HG02759 (cell line): ENCODE measurements around the gene CARS2.
"Not testable (repeated sequence)": the region's sequence is repeated elsewhere in the genome, so short reads cannot be mapped to it uniquely, and the experiment has no call there.

Experiments
- ATAC-seq: cut with Tn5 transposase; IDR thresholded peaks from one replicate; pipeline ENCODE4 v1.9.1; 2021; ENCODE audit warnings: mild to moderate bottlenecking, moderate library complexity; ENCODE audit not compliant: unreplicated experiment

The CARS2 gene

DNA sequence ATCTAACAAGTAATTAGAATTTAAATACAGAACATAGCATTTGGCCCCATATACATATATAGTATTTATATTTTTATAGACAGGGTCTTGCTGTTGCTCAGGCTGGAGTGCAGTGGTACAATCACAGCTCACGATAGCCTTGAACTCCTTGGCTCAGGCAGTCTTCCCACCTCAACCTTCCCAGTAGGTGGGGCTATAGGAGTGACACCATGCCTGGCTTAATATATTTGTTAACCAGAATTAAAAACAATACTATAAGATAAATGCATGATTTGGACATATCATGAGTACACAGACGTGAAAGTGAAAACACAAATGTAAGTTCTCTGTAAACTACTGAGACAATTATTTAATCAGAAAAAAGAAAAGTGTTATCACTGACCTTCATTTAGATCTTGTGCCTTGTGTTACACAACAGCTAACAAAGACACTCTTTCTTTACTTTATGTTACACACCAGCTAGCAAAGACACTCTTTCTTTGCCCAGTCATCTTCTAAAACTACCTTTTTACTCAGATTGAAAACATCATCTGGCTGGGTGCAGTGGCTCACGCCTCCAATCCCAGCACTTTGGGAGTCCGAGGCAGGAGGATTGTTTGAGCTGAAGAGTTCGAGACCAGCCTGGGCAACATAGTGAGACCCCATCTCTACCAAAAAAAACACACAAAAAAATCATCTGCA lies 22.6 kb downstream of the CARS2 start:
- ATAC-seq = no peak

DNA sequence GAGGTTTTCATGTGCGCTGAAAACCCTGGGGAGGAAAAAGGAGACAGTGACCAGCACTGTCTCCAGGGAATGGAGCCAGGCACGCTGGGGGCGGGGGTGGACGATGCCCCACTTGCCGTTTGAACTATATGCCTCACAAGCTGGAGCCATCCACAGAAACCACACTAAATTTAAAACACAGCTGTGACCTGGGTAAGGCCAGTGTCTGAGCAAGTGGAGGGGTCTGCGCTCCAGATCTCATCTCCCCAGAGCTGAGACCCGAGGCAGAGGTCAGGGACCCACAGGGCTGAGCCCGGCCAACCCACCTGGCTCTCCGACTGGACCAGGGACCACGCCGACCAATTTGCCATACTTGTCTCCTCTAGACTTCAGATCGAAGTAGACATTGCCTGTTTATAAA lies 23.2 kb downstream of the CARS2 start:
- no peak for ATAC-seq

DNA sequence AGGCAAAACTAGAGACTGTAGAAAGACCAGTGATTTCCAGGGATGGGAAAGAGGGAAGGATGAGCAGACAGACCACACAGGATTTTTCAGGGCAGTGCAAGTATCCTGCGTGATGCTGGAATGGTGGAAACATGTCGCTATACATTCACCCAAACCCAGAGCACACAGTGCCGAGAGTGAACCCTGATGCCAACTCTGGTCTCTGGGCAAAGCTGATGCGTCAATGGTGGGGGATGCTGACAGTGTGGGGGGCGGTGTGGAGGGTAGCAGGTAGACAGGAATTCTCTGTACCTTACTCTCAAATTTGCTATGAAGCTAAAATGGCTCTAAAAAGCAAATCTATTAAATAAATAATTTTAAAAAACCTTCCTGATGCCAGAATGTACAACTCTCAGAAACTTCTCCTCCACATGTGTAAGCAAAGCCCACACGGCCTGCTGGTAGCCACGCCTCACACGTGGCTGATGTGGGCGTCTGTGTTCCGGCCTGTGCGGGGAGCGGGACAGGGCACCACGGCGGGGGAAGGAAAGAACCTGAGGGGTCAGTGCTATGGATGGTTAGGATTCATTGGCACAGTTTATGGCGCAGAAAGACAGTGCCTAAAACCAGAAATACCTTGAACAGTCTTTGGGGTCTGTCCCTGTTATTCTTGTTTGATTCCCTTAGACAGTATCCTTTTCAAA lies 23.9 kb downstream of the CARS2 start:
- ATAC-seq = no peak

DNA sequence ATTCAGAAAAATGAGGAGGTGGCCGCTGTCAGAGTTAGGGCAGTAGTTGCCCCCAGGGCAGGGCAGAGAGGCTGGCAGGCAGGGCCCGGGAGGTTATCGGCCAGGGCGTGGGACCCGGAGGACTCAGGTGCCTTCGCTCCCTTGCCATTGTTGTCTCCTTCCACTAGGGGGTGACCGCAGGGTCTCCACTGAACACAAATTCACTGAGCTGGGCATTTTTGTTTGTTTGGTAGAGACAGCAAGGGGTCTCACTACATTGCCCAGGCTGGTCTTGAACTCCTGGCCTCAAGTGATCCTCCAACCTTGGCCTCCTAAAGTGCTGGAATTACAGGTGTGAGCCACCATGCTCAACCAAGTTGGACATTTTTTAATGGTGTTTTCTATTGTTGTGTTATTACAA lies 25.1 kb downstream of the CARS2 start:
- ATAC-seq = no peak

DNA sequence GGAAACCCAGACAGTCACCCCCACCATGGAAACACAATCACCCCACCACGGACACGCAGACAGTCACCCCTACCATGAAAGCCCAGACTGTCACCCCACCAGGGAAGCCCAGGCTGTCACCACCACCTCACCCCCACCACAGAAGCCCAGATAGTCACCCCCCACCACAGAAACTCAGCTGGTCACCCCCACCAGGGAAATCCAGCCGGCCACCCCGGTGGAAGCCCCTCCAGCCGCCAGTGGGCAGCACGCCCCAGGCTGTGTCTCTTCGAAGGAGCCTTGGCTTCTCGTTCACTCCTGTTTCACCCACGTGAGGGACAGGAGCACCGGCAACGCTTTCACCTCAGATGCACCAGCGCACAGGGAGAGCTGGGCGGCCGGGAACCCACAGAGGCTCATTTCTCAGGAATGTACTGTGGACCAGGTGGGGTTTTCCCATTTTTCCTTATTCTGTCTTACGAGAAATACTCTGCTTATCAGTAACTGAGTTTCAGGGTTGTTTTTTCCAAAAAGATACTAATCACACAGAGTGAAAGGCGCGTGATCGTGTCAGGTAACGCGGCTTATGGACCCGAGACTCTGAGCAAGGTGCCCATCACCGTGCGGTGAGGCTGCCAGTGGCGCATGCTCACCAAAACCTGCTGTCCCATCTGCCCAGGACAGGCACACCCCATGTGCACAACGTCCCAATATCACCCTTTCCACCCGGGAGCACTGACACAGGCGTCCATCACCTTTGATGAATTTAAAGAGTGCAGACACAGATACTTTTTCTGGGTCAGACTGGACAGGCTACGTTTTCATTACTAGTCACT lies 28.0 kb downstream of the CARS2 start:
- ATAC-seq = no peak

DNA sequence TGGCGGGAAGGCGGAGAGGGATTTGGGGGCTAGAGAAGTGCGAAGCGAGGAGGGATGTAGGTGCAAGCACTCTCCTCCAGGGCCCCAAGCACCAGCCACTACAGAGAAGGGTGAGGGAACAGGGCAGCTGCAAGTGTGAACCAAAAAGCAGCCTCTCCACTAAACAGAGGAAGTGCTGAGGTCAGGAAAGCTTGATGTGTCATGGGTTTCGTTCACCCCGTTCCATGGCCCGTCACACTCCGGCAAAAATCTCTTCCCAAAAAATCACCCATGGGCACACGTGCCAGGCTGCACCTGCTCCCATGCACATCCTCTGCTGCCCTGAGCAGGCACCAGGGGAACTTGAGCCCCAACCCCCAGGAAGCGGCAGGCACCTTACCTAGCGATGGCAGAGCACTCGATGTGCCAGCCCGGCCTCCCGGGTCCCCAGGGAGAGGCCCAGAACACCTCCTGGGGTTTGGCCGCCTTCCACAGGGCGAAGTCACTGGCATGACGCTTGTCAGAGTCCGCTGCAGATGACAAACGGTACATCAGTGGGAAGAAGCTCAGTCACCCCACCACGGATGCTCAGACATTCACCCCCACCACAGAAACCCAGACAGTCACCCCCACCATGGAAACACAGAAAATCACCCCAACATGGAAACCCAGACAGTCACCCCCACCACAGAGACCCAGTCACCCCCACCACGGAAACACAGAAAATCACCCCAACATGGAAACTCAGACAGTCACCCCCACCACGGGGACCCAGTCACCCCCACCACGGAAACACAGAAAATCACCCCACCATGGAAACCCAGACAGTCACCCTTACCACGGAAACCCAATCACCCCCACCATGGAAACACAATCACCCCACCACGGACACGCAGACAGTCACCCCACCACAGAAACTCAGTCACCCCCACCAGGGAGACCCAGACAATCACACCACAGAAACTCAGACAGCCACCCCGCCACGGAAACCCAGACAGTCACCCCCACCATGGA lies 29.0 kb downstream of the CARS2 start:
- ATAC-seq = peak; percentile 72

DNA sequence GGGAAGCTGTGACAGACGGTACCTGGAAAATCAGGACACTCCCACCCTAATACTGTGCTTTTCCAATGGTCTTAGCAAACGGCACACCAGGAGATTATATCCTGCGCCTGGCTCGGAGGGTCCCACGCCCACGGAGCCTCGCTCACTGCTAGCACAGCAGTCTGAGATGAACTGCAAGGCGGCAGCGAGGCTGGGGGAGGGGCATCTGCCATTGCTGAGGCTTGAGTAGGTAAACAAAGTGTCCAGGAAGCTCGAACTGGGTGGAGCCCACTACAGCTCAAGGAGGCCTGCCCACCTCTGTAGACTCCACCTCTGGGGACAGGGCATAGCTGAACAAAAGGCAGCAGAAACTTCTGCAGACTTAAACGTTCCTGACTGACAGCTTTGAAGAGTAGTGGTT lies 36.1 kb downstream of the CARS2 start:
- ATAC-seq = not testable (repeated sequence)

DNA sequence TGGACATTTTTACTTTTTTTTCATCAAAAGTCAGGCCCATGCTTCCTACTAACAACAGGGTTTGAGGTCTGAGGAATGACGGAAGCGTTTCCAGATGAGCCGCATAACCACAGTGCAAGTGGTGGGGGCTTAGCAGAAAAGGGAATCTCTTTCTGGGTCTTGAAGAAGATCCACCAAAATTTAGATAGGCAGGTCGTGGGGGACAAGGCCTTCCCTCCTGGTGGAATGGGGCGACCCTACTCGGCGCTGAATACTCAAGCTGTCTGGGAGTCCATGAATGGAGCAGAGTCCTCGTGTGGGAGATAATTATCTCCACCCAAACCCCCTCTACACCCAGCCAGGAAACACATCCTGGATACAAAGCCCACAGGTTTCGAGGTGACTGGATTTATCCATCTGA lies 36.9 kb downstream of the CARS2 start:
- ATAC-seq = no peak

DNA sequence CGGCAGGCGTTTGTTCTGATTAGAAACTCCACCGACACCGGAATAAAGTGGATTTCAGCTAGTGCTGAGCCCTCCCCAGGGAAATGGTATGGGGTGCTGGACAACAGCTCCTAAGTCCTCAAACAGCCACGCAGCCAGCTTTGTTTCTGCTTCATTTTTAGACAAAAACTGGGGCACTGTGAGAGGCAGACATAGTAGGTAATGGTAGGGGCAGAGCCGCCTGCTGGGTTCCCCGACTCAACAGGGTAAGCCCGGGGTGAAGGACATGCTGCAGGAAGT lies 39.7 kb downstream of the CARS2 start:
- no peak for ATAC-seq

DNA sequence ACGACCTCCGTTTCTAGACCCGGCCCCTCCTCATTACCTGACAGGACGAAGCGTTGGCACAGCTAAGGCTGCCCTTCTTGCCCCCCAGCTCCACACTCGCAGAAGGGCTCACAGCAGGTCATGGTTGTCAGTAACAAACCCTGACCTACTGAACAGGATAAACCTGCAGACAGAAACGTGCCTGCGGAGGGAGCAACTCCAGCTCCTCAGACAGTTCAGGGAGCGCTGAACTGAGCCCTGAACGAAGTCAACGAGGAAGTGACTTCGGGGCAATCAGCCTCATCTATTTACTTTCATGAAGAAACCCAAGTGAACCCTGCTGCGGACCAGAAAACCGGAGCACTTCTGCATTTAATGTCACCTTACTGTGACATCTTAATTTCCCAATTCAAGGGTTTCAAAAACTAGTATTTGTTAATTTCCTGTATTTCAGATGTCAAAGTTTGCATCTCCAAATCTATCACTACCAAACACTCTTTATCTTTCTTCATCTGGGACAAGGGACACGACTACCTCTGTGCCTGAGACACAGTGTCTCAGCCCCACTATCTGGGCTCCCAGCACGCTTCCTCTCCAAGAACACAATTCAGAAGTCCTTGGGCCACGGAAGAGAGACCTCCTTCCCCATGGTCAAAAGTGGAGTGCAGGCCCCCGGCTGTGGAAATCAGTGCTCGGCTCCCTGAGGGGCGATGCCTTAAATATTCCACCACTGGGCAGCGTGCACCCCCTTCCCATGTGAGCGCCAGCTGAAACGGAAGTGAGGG lies 40.2 kb downstream of the CARS2 start:
- no peak for ATAC-seq

DNA sequence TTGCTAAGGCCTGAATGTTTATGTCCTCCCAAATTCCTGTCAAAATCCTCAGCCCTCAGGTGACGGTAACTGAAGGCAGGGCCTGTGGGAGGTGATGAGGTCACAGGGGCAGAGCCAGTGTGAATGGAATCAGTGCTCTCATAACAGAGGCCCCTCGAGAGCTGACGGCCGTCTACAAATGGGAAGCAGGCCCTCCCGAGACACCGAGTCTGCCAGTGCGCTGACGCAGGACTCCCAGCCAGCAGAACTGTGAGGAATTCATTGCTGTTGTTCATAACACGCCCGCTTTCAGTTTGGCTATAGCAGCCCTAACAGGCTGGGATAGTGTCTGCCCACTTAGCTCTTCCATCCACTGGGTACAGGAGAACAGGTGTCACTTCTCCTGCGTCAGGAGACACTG lies 41.2 kb downstream of the CARS2 start:
- ATAC-seq = no peak

DNA sequence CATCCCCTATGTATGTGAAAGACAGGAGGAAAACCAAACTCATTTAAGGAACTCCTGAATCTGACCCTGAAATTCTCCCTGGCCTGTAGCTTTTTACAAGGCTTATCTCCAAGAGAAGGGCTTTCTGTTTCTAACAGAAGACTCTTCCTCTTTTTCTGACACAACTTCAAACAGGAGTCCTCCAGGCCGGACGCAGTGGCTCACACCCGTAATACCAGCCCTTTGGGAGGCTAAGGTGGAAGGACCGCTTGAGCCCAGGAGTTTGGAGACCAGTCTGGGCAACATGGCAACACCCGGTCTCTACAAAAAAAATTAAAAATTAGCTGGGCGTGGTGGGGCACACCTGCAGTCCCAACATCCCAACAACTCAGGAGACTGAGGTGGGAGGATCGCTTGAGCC lies 41.9 kb downstream of the CARS2 start:
- ATAC-seq = no peak

DNA sequence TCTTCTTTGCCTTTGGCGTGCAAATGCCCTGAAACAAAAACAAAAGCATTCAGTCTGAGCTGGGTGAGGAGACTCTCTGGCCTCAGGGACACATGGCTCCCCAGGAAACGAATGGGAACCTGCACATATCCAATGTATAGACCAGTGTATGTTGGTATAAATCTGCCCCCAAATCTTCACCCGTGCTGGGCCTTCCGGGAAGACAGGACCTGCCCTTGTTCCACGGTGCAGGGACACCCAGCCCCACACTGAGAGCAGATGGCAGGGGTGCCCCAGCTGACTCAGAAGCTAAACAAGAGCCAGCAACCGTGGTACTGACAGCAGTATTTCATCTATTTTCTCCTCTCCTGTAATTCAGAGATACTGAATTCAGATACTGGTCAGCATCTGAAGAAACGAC lies 42.4 kb downstream of the CARS2 start:
- no peak for ATAC-seq

DNA sequence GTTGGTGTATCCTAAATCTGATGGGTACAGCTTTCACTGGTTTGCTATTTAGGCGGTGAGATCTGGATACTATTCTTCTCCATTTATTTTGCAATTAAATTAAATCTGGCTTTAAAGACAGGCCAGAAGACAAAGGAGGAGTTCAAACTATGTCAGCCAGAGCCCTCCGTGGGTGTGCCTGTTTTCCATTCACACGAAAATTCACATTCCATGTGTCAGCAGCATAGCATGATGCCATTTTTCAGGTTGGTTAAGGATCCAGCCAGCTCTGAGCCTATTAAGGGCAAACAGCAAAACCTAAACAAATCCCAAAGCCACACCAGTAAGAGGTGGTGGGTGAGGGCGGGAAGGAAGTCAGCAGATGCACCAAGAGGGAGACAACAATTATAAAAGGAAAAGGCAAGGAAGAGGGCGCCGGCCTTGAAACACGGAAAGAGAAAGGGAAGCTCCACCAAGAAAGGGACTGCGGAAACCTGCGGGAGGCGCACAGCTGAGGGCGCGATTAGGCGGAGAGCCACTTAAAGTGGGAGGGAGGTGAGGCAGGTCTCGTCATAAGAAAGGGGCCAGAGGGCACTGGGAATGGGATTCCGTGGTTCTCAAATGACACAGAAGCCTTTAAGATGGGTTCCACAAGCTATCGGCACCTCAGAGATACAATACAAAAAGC lies 43.0 kb downstream of the CARS2 start:
- ATAC-seq = no peak

DNA sequence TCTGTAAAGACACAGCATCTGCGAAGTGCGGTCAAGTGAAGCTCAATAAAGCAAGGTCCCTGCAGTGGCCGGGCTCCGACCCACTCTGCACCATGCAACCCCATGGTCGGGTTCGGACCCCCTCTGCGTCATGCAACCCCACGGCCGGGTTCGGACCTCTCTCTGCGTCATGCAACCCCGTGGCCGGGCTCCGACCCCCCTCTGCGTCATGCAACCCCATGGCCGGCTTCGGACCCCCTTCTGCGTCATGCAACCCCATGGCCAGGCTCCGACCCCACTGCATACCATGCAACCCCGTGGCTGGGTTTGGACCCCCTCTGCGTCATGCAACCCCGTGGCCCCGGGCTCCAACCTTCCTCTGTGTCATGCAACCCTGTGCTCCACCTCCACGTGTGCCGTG lies 43.8 kb downstream of the CARS2 start:
- ATAC-seq = no peak

DNA sequence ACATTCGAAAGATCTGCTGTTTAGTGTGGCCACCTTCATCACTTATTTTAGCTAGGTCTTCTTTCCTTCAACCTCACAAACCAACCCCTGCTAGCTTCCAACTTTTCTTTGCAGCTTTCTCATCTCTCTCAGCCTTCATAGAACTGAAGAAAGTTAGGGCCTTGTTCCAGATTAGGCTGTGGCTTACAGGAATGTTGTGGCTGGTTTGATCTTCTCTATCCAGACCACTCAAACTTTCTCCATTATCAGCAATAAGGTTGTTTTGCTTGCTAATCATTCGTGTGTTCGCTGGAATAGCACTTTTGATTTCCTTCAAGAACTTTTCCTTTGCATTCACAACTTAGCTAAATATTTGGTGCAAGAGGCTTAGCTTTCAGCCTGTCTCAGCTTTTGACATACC lies 44.7 kb downstream of the CARS2 start:
- no peak for ATAC-seq

DNA sequence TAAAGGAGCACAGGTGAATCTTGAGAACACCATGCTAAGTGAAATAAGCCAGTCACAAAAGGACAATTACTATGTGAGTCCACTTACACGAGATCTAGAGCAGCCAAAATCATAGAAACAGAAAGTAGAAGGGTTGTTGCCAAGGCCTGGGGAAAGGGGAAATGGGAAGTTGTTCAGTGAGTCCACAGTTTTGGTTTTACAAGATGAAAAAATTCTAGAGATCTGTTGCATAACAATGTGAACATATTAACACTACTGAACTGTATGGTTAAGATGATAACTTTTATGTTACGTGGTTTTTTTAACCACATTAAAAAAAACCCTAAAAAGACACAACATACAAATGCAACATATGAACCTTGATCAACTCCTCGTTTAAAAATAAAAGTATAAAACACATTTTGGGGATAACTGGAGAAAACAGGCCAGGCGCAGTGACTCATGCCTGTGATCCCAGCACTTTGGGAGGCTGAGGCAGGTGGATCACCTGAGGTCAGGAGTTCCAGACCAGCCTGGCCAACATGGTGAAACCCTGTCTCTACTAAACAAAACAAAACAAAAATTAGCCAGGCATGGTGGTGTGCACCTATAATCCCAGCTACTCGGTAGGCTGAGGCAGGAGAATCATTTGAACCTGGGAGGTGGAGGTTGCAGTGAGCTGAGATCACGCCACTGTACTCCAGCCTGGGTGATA lies 47.6 kb downstream of the CARS2 start:
- ATAC-seq = peak; percentile 89

DNA sequence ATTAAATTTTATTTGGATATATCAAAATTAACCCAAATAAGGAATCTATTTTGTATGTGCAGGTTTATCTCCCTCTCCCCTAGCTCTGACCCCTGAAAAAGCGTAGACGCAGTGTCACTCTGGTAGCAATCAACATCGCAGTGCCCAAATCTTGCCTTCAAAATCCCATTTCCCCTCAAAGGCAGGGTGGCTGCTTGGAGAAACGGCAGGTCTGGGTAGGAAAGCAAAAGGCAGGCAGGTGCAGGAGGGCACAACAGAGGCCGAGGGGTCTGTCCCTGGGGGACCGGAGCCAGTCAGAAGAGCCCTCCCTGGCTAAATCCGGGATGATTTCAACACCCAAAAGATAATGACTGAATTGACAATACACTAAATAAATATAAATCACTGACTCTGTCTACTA lies 48.7 kb downstream of the CARS2 start:
- no peak for ATAC-seq

DNA sequence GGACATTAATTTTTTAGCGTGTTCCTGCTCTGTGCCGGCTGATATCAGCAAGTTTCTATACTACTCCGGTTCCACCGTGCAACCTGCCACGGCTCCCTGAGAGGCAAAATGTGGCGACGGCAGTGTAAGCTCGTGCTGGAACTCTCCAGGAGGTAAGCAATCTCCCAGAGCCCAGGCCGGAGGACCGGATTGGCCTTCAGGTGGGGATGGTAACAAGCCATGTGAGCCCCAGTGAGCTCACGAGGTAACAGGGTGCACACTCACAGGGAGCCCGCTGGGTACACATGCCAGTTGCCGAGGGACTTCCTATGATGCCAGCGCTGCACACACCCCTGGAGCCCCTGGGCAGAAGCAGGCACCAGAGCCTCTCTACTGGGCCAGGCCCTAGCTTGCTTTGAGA lies 52.1 kb downstream of the CARS2 start:
- no peak for ATAC-seq
